HCT116 (cell line): ENCODE measurements around the gene PPP6C. TPM values are rescaled to one million over a fixed set of nuclear protein-coding genes. Genes with fewer than 3 reads are reported as not detected.
"Not testable (repeated sequence)": the region's sequence is repeated elsewhere in the genome, so short reads cannot be mapped to it uniquely, and the experiment has no call there.

Source experiments
- ATAC-seq: fragments of 200-7000 bp; cut with Tn5 transposase; 2 replicates; pipeline ENCODE4 v1.9.1; 2020; ENCODE audit warnings: mild to moderate bottlenecking, moderate library complexity
- BruUV-seq: library from RNA; stranded (reverse); fragments of 400-500 nt; replicated peaks from 2 replicates; lab custom pipeline; 2021; lab: Mats Ljungman, UMichigan
- CTCF ChIA-PET: fragments of 300-600 bp; sonication (Branson Sonifier 250); formaldehyde crosslinking; loops from one replicate; lab custom pipeline; 2021; ENCODE audit warnings: antibody characterized with exemption; lab: Charles Lee
- POLR2A ChIA-PET: fragments of 300-600, 350-600 bp; sonication (Branson Sonifier 250); formaldehyde crosslinking; loops from one replicate; lab custom pipeline; 2021; ENCODE audit warnings: antibody characterized with exemption; lab: Charles Lee
- RAD21 ChIA-PET, 2 experiments: fragments of 300-600 bp; sonication (Branson Sonifier 250); formaldehyde crosslinking; loops; one replicate each; lab custom pipeline; 2023; ENCODE audit warnings: low total read pairs in 2 of 2; ENCODE audit not compliant: uncharacterized antibody in 2 of 2, unreplicated experiment in 2 of 2, low non-redundant PET in 1 of 2; lab: Charles Lee
- DNase-seq: peaks from one replicate; pipeline ENCODE4 v3.0.0-alpha.2; 2010; ENCODE audit warnings: low read depth, low spot score
- H2AFZ ChIP-seq: fragments of 200-600 bp; shearing (Covaris generic), sonication (generic); 2 replicates; pipeline ENCODE4 v1.6.1; 2017; ENCODE audit warnings: low read depth, mixed run types, mixed read lengths, antibody characterized with exemption, low read length; ENCODE audit not compliant: poor library complexity, severe bottlenecking
- H3K27ac ChIP-seq: 2 replicates; pipeline ENCODE4 v1.5.1; 2012; ENCODE audit warnings: low read depth, low read length
- H3K27me3 ChIP-seq: fragments of 200-600 bp; sonication (generic); 2 replicates; pipeline ENCODE4 v1.6.1; 2016; ENCODE audit warnings: mixed run types, low read length, mixed read lengths; ENCODE audit not compliant: insufficient read depth
- H3K36me3 ChIP-seq, 2 experiments: fragments of 200-500 bp in 1 of 2; fragments of 200-600 bp in 1 of 2; sonication (Bioruptor generic) in 1 of 2; sonication (generic) in 1 of 2; 2 replicates each; pipeline versions ENCODE4 v1.5.1 to v1.6.1; 2014 to 2016; ENCODE audit warnings: low read length in 2 of 2, inconsistent platforms in 1 of 2, mixed read lengths in 1 of 2, mixed run types in 1 of 2; ENCODE audit not compliant: insufficient read depth in 2 of 2, control insufficient read depth in 1 of 2
- H3K4me1 ChIP-seq, 2 experiments: fragments of 200-600 bp in 1 of 2; sonication (generic) in 1 of 2; 2 replicates each; pipeline versions ENCODE4 v1.5.1 to v1.6.1; 2012 to 2017; ENCODE audit warnings: low read length in 2 of 2, inconsistent platforms in 1 of 2, mild to moderate bottlenecking in 1 of 2, mixed read lengths in 1 of 2, mixed run types in 1 of 2, moderate library complexity in 1 of 2; ENCODE audit not compliant: insufficient read depth in 2 of 2, control insufficient read depth in 1 of 2
- H3K4me2 ChIP-seq: fragments of 200-600 bp; sonication (generic); 2 replicates; pipeline ENCODE4 v1.6.1; 2017; ENCODE audit warnings: mixed run types, low read length, mixed read lengths
- H3K4me3 ChIP-seq, 2 experiments: fragments of 200-600 bp in 1 of 2; sonication (generic) in 1 of 2; replicated peaks in 1 of 2; 2 replicates each; pipeline ENCODE4 v1.5.1; 2011 to 2016; ENCODE audit warnings: low read length in 2 of 2, control low read depth in 1 of 2, low read depth in 1 of 2, mild to moderate bottlenecking in 1 of 2, mixed read lengths in 1 of 2, mixed run types in 1 of 2
- H3K79me2 ChIP-seq: fragments of 200-600 bp; sonication (generic); 2 replicates; pipeline ENCODE4 v1.6.1; 2017; ENCODE audit warnings: mild to moderate bottlenecking, mixed run types, low read length, moderate library complexity, mixed read lengths; ENCODE audit not compliant: insufficient read depth
- H3K9ac ChIP-seq: fragments of 200-600 bp; sonication (generic); 2 replicates; pipeline ENCODE4 v1.6.1; 2016; ENCODE audit warnings: low read length, mixed read lengths
- H3K9me2 ChIP-seq: fragments of 200-600 bp; sonication (generic), shearing (Covaris generic); 2 replicates; pipeline ENCODE4 v1.6.1; 2017; ENCODE audit warnings: mixed run types, mild to moderate bottlenecking, moderate library complexity; ENCODE audit not compliant: insufficient read depth
- H3K9me3 ChIP-seq, 2 experiments: fragments of 200-500 bp in 1 of 2; fragments of 200-600 bp in 1 of 2; sonication (Bioruptor generic) in 1 of 2; sonication (generic) in 1 of 2; 2 replicates each; pipeline ENCODE4 v1.6.1; 2014 to 2017; ENCODE audit warnings: low read length in 2 of 2, mixed read lengths in 2 of 2, inconsistent platforms in 1 of 2, low read depth in 1 of 2, mild to moderate bottlenecking in 1 of 2, mixed run types in 1 of 2, moderate library complexity in 1 of 2; ENCODE audit not compliant: control insufficient read depth in 1 of 2, insufficient read depth in 1 of 2
- H4K20me1 ChIP-seq: fragments of 200-600 bp; sonication (generic), shearing (Covaris generic); 2 replicates; pipeline ENCODE4 v1.6.1; 2017; ENCODE audit warnings: mixed run types, mild to moderate bottlenecking, moderate library complexity; ENCODE audit not compliant: insufficient read depth
- EZH2phosphoT487 ChIP-seq: fragments of 200-600 bp; IDR thresholded peaks from 2 replicates; pipeline ENCODE4 v1.6.1; 2018; ENCODE audit warnings: antibody characterized with exemption, borderline replicate concordance
- MAX ChIP-seq: IDR thresholded peaks from 2 replicates; pipeline ENCODE4 v1.6.1; 2012
- RAD21 ChIP-seq: IDR thresholded peaks from 2 replicates; pipeline ENCODE4 v1.6.1; 2012; ENCODE audit warnings: low read depth, mild to moderate bottlenecking
- intact Hi-C: fragments of 100-400 bp; cut with micrococcal nuclease; formaldehyde crosslinking; loops from 2 replicates; pipeline ENCODE4 v1.10.0; 2022
- total RNA-seq: library from RNA; stranded (reverse); gene quantifications from one replicate; pipeline ENCODE4 v1.2.1, GENCODE V29; 2021; ENCODE audit not compliant: unreplicated experiment

PPP6C gene
- total RNA-seq, 1 experiment from 2014 or later = 35.4 TPM

- CTCF ChIA-PET, H3K27ac ChIP-seq: not testable (repeated sequence)
These were observed 4.9 kb upstream of the PPP6C start for GRCh38 chr9:125194466-125194865.

GRCh38 chr9:125190361-125190801 lies 778 bp upstream of the PPP6C start:
- no peak for ATAC-seq
- CTCF ChIA-PET = interaction anchor here (1.5 kb wide), 1 partner anchor 10 kb away, joined by 8 read pairs; the partner anchor contains the start of gene RABEPK
- peak overlapping the region; percentile 82 for H3K27ac ChIP-seq

More at GRCh38 chr9:125194466-125194865, 4.9 kb upstream of the PPP6C start:
- intact Hi-C loops, H3K79me2 ChIP-seq, RAD21 ChIA-PET, BruUV-seq, DNase-seq, H3K4me2 ChIP-seq, H3K9ac ChIP-seq, POLR2A ChIA-PET, H3K9me3 ChIP-seq, H3K27me3 ChIP-seq, H3K36me3 ChIP-seq, H3K4me1 ChIP-seq, H3K9me2 ChIP-seq, H4K20me1 ChIP-seq, ATAC-seq, H3K4me3 ChIP-seq, H2AFZ ChIP-seq: not testable (repeated sequence)

More at GRCh38 chr9:125190361-125190801, 778 bp upstream of the PPP6C start:
- no peak for DNase-seq
- H3K36me3 ChIP-seq = no peaks in the 10 kb centered on the region
- H3K79me2 ChIP-seq = peaks cover 42% of the 10 kb centered on the region
- RAD21 ChIA-PET = no interaction called here
- H3K27me3 ChIP-seq = no peaks in the 10 kb centered on the region
- H3K9me3 ChIP-seq = no peaks in the 10 kb centered on the region
- no peak for TF ChIP-seq RAD21
- no peak for TF ChIP-seq MAX
- no peak for TF ChIP-seq EZH2phosphoT487
- peak overlapping the region; percentile 96 to 97 for H3K4me3 ChIP-seq
- POLR2A ChIA-PET = interaction anchor here (1.1 kb wide), 1 partner anchor 51 kb away, joined by 3 read pairs; the partner anchor contains the start of gene HSPA5
- no peaks in the 10 kb centered on the region; the same call in 1 of the 2 replicates for H4K20me1 ChIP-seq
- peaks cover 14 to 16% of the 10 kb centered on the region in 2 experiments for H3K4me1 ChIP-seq
- intact Hi-C loops = no loop called here
- no peaks in the 10 kb centered on the region for H3K9me2 ChIP-seq
- H3K4me2 ChIP-seq = peak overlapping the region; percentile 86
- H2AFZ ChIP-seq = peak overlapping the region; percentile 79
- H3K9ac ChIP-seq = peak overlapping the region; percentile 90
- no TSS peak for BruUV-seq
